HG03103 (cell line): ENCODE data around the gene MAP2K7.

ENCODE experiments used
- ATAC-seq: cut with Tn5 transposase; IDR thresholded peaks from one replicate; pipeline ENCODE4 v1.9.1; 2021; ENCODE audit warnings: low read depth; ENCODE audit not compliant: unreplicated experiment

The MAP2K7 gene

GRCh38 chr19:7905859-7906258 lies 2.2 kb downstream of the MAP2K7 start:
- ATAC-seq: no peak

DNA sequence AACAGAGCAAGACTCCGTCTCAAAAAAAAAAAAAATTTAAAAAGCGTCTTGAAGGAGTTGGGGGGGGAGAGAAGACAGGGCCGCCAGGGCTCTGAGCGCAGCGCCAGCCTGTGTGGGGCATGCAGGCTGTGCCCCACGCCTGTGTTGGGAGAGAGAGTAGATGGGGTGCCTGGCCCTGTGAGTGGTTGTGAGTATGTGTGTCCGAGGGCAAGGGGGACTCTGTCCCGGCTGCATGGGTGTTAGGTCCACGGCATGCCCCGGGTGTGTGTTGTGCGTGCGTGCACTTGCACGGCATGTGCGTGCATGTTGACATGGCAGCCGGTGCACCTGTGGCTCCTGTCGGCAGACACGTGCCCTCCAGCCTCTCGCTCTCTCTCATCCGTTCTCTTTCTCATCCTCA lies 3.4 kb downstream of the MAP2K7 start:
- ATAC-seq: no peak

- no peak for ATAC-seq
Measured at GRCh38 chr19:7907544-7907943, 3.9 kb downstream of the MAP2K7 start.

DNA sequence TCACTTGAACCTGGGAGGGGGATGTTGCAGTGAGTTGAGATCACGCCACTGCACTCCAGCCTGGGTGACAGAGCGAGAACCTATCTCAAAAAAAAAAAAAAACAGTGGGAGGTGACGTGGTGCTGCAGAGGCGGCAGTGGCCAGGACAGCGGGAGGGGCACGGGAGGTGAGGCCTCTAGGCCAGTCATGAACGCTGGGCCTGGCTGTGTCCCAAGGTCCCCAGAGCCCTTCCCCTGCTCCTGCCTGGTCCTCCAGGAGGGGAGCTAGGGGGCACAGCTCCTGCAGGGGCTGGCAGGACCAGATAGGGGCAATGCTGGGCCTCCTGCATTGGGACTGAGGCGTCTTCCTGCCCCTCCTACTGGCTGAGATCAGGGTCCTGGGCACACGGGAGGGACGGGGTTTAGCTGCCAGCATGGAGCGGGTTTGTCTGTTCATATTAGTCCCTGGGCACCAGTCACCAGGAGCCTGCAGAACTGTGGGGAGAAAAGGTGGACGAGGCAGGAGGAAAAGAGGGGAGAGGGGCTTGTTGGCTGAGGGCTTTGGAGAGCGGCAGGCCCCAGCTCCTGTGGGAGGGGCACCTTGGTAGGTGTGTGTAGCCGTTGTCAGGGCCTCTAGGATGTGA lies 4.5 kb downstream of the MAP2K7 start:
- no peak for ATAC-seq

DNA sequence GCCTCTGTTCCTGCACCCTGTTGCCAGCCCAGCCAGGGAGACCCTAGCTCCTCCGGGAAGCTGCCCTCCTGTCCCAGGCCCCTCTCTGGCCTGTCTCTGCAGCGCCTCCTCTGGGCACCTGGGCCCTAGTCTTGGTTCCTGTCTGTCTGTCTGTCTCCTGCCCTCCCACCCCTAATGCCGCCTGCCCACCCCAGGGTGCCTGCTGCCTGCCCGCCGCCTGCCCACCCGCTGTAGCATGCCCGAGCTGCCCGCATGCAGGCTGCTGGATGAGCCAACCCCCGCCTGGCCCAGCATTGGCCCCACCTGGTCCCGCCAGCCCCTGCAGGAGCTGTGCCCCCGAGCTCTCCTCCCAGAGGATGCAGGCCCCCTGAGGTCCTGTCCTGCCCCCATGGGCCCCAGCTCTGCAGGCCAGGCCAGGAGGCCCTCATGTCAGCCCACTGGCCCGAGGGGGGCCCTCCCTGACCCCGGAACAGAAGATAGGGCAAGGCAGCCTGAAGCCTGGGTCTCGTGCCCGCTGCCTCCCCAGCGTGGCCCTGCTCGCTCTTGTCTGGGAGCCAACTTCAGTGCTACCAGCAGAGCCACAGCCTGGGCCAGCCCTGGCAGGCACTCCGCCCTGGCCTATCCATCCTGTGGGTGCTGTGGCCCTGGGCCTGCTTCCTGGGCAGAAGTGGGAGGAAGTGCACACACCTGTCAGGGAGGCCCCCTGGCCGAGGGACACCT lies 5.2 kb downstream of the MAP2K7 start:
- no peak for ATAC-seq

- no peak for ATAC-seq
Measured at GRCh38 chr19:7909471-7910067, 5.9 kb downstream of the MAP2K7 start.

- no peak for ATAC-seq
Measured at GRCh38 chr19:7910321-7911161, 6.9 kb downstream of the MAP2K7 start.

- no peak for ATAC-seq
Measured at GRCh38 chr19:7911508-7912143, 7.9 kb downstream of the MAP2K7 start.

- no peak for ATAC-seq
Measured at GRCh38 chr19:7912144-7912696, 8.5 kb downstream of the MAP2K7 start.

GRCh38 chr19:7912697-7913564 lies 9.3 kb downstream of the MAP2K7 start:
- no peak for ATAC-seq

DNA sequence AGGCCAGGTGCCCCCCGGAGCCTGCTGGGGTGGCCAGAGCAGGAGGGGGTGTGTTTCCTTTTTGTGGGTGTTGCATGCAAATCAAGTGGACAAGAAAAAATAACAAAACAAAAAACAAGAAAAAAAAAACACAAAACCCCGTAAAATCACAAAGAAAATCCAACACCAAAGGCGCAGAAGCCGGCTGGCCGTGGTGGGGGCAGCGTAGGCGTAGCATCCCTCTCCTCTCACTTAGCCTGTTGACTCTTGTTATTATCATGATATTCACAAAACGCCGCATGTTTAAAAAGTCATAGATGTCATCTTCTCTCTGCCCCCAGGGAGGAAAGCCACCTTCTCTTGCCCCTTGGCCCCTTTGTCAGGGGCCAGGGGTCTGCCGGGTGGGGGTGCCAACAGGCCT lies 10.0 kb downstream of the MAP2K7 start:
- no peak for ATAC-seq

- ATAC-seq: no peak
Measured at GRCh38 chr19:7914099-7914498, 10.4 kb downstream of the MAP2K7 start.

- ATAC-seq: no peak
Measured at GRCh38 chr19:7914598-7915045, 10.9 kb downstream of the MAP2K7 start, which contains the start of gene TGFBR3L. TGFBR3L (plus strand) TSS chr19:7914830.

GRCh38 chr19:7915250-7916102 lies 11.8 kb downstream of the MAP2K7 start:
- ATAC-seq: no peak

GRCh38 chr19:7916103-7916954 lies 12.7 kb downstream of the MAP2K7 start:
- no peak for ATAC-seq

- no peak for ATAC-seq
Measured at GRCh38 chr19:7916955-7917266, 13.2 kb downstream of the MAP2K7 start.

DNA sequence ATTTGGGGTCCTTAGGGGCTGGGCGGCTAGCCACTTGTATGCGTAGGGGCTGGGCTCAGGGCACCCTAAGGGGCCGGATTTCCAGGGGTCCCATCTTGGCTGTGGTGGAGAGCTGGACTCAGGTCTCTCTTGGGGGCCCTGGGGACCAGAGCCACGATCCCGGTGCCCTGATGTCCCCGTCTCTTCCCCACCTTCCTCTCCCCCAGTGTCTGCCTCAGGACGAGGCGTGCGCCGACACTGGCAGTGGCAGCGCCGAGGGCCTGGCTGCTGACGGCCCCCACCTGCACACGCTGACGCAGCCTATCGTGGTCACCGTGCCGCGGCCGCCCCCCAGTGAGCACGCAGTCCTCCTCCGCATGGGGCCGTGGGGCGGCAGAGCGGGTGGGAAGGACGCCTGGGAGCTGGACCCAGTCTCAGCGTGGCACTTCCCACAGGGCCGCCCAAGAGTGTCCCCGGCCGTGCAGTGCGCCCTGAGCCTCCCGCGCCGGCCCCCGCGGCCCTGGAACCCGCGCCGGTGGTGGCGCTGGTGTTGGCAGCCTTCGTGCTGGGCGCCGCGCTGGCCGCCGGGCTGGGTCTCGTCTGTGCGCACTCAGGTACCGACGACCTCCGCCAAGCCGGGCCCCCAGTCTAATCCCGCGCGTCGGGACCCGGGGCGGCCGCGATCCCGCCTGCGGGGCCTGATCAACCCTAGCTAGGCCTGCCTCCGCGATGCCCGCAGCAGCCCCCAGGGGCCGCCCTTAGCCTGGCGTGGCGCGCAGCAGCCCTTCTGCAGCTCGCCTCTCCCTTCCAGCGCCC lies 13.8 kb downstream of the MAP2K7 start:
- ATAC-seq: no peak
